Thyroid gland (tissue), 4 donors: ENCODE results near the gene SPATA2. TPM values are rescaled to one million over a fixed set of nuclear protein-coding genes. Genes with fewer than 3 reads are reported as not detected.
"Not testable (repeated sequence)": the region's sequence is repeated elsewhere in the genome, so short reads cannot be mapped to it uniquely, and the experiment has no call there.

Source experiments
- DNase-seq, 2 donors: peaks; one replicate each; pipeline ENCODE4 v3.0.0-alpha.2; 2019
- H3K27ac ChIP-seq, 3 donors: fragments of 200-600 bp; sonication (generic); 1 replicate in 2 of 3; 2 replicates in 1 of 3; pipeline ENCODE4 v1.5.1; 2016 to 2019; ENCODE audit warnings: mild to moderate bottlenecking in 1 of 3, moderate library complexity in 1 of 3
- H3K27me3 ChIP-seq: fragments of 200-600 bp; sonication (generic); one replicate; pipeline ENCODE4 v1.5.1; 2019
- H3K36me3 ChIP-seq, 2 donors: fragments of 200-600 bp; sonication (generic); one replicate each; pipeline ENCODE4 v1.5.1; 2016 to 2019
- H3K4me1 ChIP-seq, 2 donors: fragments of 200-600 bp; sonication (generic); one replicate each; pipeline ENCODE4 v1.5.1; 2017 to 2019
- H3K4me3 ChIP-seq, 3 donors: fragments of 200-600 bp; sonication (generic); replicated peaks in 1 of 3; 1 replicate in 2 of 3; 2 replicates in 1 of 3; pipeline ENCODE4 v1.5.1; 2016; ENCODE audit warnings: mild to moderate bottlenecking in 1 of 3
- H3K9me3 ChIP-seq: fragments of 200-600 bp; sonication (generic); one replicate; pipeline ENCODE4 v1.5.1; 2017
- CTCF ChIP-seq, 6 experiments: fragments of 200-600 bp in 3 of 6; fragments of 450-650 bp in 3 of 6; sonication (generic) in 3 of 6; IDR thresholded peaks; one replicate each; pipeline ENCODE4 v1.5.1; 2016 to 2019; ENCODE audit warnings: antibody characterized with exemption in 6 of 6, mild to moderate bottlenecking in 2 of 6, inconsistent platforms in 1 of 6, moderate library complexity in 1 of 6
- POLR2A ChIP-seq, 2 donors: fragments of 450-650 bp; IDR thresholded peaks; one replicate each; pipeline ENCODE4 v1.6.1; 2017; ENCODE audit warnings: antibody characterized with exemption in 2 of 2, mild to moderate bottlenecking in 2 of 2, moderate library complexity in 1 of 2
- WGBS, 2 donors: methylation state at CpG; one replicate each; pipeline ENCODE4 v1.1.5; 2017; 5-methylcytosine and 5-hydroxymethylcytosine counted together
- intact Hi-C: fragments of 100-400 bp; cut with DNase I; formaldehyde crosslinking; loops from one replicate; pipeline ENCODE4 v1.15.1; 2023
- total RNA-seq, 4 donors: library from RNA; depleted of rRNA; stranded (reverse); fragments of >200 nt; gene quantifications; one replicate each; pipeline ENCODE4 v1.2.3, GENCODE V29; 2016

The SPATA2 gene
- total RNA-seq, 4 donors from 2014 or later: 5.0 to 14.2 (median 12.7) TPM

- Histone ChIP-seq H3K36me3 (peaks cover 0 to 4% of the 10 kb centered on the region in 2 donors), H3K9me3 (no peaks in the 10 kb centered on the region), H3K4me1 (peaks cover 23 to 34% of the 10 kb centered on the region in 2 donors), H3K27ac (no peak overlapping the region), H3K27me3 (no peaks in the 10 kb centered on the region), H3K4me3 (no peak overlapping the region)
- DNase-seq: no peak
- intact Hi-C loops: no loop called here
- no peak for TF ChIP-seq POLR2A (IDR thresholded peaks at IDR 0.05)
- TF ChIP-seq CTCF (IDR thresholded peaks at IDR 0.05): no peak
- WGBS, 2 donors: 96 to 98% methylated on average over 6 of the region's 6 CpGs
These were observed 51.7 kb downstream of the SPATA2 start for GRCh38 chr20:49863666-49864065.

- Histone ChIP-seq H3K9me3 (no peaks in the 10 kb centered on the region), H3K36me3 (peaks cover 0 to 4% of the 10 kb centered on the region in 2 donors), H3K4me1 (peaks cover 13 to 25% of the 10 kb centered on the region in 2 donors), H3K27me3 (no peaks in the 10 kb centered on the region), H3K4me3 (no peak overlapping the region), H3K27ac (no peak overlapping the region)
- no peak for DNase-seq
- WGBS, 2 donors: 94 to 95% methylated on average over 6 of the region's 6 CpGs
- TF ChIP-seq CTCF (IDR thresholded peaks at IDR 0.05) (no peak), POLR2A (IDR thresholded peaks at IDR 0.05) (no peak)
- intact Hi-C loops: no loop called here
These were observed 52.6 kb downstream of the SPATA2 start for GRCh38 chr20:49862607-49863200.

GRCh38 chr20:49861232-49861631 is 54.1 kb downstream of the SPATA2 start:
- H3K27ac ChIP-seq, intact Hi-C loops, H3K4me3 ChIP-seq, H3K27me3 ChIP-seq, H3K36me3 ChIP-seq, DNase-seq, H3K9me3 ChIP-seq: not testable (repeated sequence)
- WGBS, 2 donors: 96 to 98% methylated on average over 3 of the region's 3 CpGs
- peaks cover 5 to 11% of the 10 kb centered on the region in 2 donors for H3K4me1 ChIP-seq

- TF ChIP-seq CTCF (IDR thresholded peaks at IDR 0.05) (no peak), POLR2A (IDR thresholded peaks at IDR 0.05) (no peak)
- Histone ChIP-seq H3K4me1 (no peaks in the 10 kb centered on the region), H3K36me3 (peaks cover 7 to 10% of the 10 kb centered on the region in 2 donors), H3K27ac (no peak overlapping the region), H3K27me3 (no peaks in the 10 kb centered on the region), H3K4me3 (no peak overlapping the region), H3K9me3 (no peaks in the 10 kb centered on the region)
- no peak for DNase-seq
- intact Hi-C loops: loop anchor here (10.0 kb wide), 1 partner anchor 55 kb away; the partner anchor contains the start of gene SPATA2
These were observed 55.5 kb downstream of the SPATA2 start for GRCh38 chr20:49859807-49860206.

GRCh38 chr20:49859011-49859410 is 56.3 kb downstream of the SPATA2 start:
- 91 to 92% methylated on average over 6 of the region's 6 CpGs for WGBS, 2 donors

More at GRCh38 chr20:49859011-49859410, 56.3 kb downstream of the SPATA2 start:
- Histone ChIP-seq H3K36me3 (peaks cover 6 to 7% of the 10 kb centered on the region in 2 donors), H3K4me3 (no peak overlapping the region), H3K4me1 (peaks cover 0 to 3% of the 10 kb centered on the region in 2 donors), H3K9me3 (no peaks in the 10 kb centered on the region), H3K27me3 (no peaks in the 10 kb centered on the region), H3K27ac (no peak overlapping the region)
- intact Hi-C loops: loop anchor here (10.0 kb wide), 1 partner anchor 56 kb away; the partner anchor contains the start of gene SPATA2
- DNase-seq: no peak
- TF ChIP-seq CTCF (IDR thresholded peaks at IDR 0.05) (no peak), POLR2A (IDR thresholded peaks at IDR 0.05) (no peak)
